Heart left ventricle (tissue), 16 donors: Measurements from ENCODE around the gene CAPN12. TPM values are rescaled to one million over a fixed set of nuclear protein-coding genes. Genes with fewer than 3 reads are reported as not detected.

Source experiments
- ATAC-seq, 4 donors: fragments of 200-7000 bp; cut with Tn5 transposase; one replicate each; pipeline ENCODE4 v1.9.1; 2020 to 2022; ENCODE audit warnings: moderate library complexity in 4 of 4, mild to moderate bottlenecking in 3 of 4, moderate number of reproducible peaks in 1 of 4
- DNase-seq, 5 donors: peaks; one replicate each; pipeline ENCODE4 v3.0.0-alpha.2; 2020
- H3K27ac ChIP-seq, 12 donors: fragments of 200-600 bp; sonication (generic) in 4 of 12; one replicate each; pipeline versions ENCODE4 v1.5.0 to v1.8.0; 2016 to 2022; ENCODE audit warnings: mild to moderate bottlenecking in 2 of 12
- H3K27me3 ChIP-seq, 9 donors: fragments of 200-600 bp; sonication (generic) in 2 of 9; one replicate each; pipeline versions ENCODE4 v1.5.1 to v1.8.0; 2016 to 2022; ENCODE audit warnings: mild to moderate bottlenecking in 3 of 9
- H3K36me3 ChIP-seq, 9 donors: fragments of 200-600 bp; sonication (generic) in 2 of 9; one replicate each; pipeline versions ENCODE4 v1.5.0 to v1.8.0; 2018 to 2022; ENCODE audit warnings: mild to moderate bottlenecking in 2 of 9
- H3K4me1 ChIP-seq, 12 donors: fragments of 200-600 bp; sonication (generic) in 4 of 12; one replicate each; pipeline versions ENCODE4 v1.5.0 to v1.8.0; 2016 to 2022; ENCODE audit warnings: mild to moderate bottlenecking in 3 of 12
- H3K4me3 ChIP-seq, 12 donors: fragments of 200-600 bp; sonication (generic) in 4 of 12; one replicate each; pipeline versions ENCODE4 v1.5.0 to v1.8.0; 2017 to 2022; ENCODE audit warnings: mild to moderate bottlenecking in 9 of 12, moderate library complexity in 4 of 12
- H3K9me3 ChIP-seq, 12 donors: fragments of 200-600 bp; sonication (generic) in 4 of 12; one replicate each; pipeline versions ENCODE4 v1.5.0 to v1.8.0; 2016 to 2022; ENCODE audit warnings: mild to moderate bottlenecking in 1 of 12
- CTCF ChIP-seq, 12 donors: fragments of 200-600 bp; sonication (generic) in 4 of 12; IDR thresholded peaks; one replicate each; pipeline versions ENCODE4 v1.5.0 to v1.8.0; 2018 to 2022; ENCODE audit warnings: antibody characterized with exemption in 12 of 12, mild to moderate bottlenecking in 5 of 12
- POLR2A ChIP-seq, 2 donors: fragments of 450-650 bp; IDR thresholded peaks; one replicate each; pipeline ENCODE4 v1.6.1; 2017; ENCODE audit warnings: antibody characterized with exemption in 2 of 2, mild to moderate bottlenecking in 2 of 2, moderate library complexity in 2 of 2
- WGBS, 4 donors: extraction: QIAGEN DNeasy Blood & Tissue Kit in 2 of 4; methylation state at CpG; one replicate each; pipeline versions ENCODE4 v1.1.5 to v1.1.7; 2013 to 2018; 5-methylcytosine and 5-hydroxymethylcytosine counted together
- intact Hi-C, 10 donors: fragments of 100-400 bp; cut with DNase I; formaldehyde crosslinking; loops; one replicate each; pipeline versions ENCODE4 v1.11.1 to v1.14.2; 2022
- polyA plus RNA-seq, 2 donors: library from polyadenylated mRNA; stranded (reverse); fragments of 200-250 nt; gene quantifications; one replicate each; pipeline ENCODE4 v1.2.3, GENCODE V29; 2013
- total RNA-seq, 9 donors: library from RNA; depleted of rRNA in 2 of 9; stranded (reverse); fragments of >200 nt in 2 of 9; fragmentation: NEBNext Ultra II Directional in 3 of 9; extraction: Animal tissue kit (Norgen Biotek cat#: 25700) in 3 of 9; gene quantifications; one replicate each; pipeline versions ENCODE4 v1.1.0 to v1.2.4, GENCODE V29; 2016 to 2023
- donor health status: ischemic (EF 13 %, LVEDD 7.1; RV severe dilation, severe dysfunction).
- donor health status: healthy with polysubstance abuse.
- donor health status: DM: no; HTN: yes; CAD: no.
- donor health status: DM: no; HTN: no; CAD: no.
- donor health status: ischemic (EF 25% LVEDD 6.9; RV normal size, moderate dysfunction).
- donor health status: ischemic (EF 25% LVEDD 5.7; RV mildly dilated, moderate dysfunction).
- donor health status: healthy.
- donor health status: DM: yes; HTN: yes; CAD: no.
- donor health status: ischemic (EF 35%, LVEDD 5.7; RV mildly dilated, moderate dysfunction).
- donor health status: nonischemic (EF 11% LVEDD 7.7; RV severe dilation, severe dysfunction).
- donor health status: DM: yes; HTN: yes; CAD: no.
- donor health status: PGD.
- donor health status: ischemic (EF 29% LVEDD 5.4; RV normal size, mild dysfunction).
- donor health status: nonischemic (EF 23%, LVEDD 6.1; RV moderate dilation, normal function).

The CAPN12 gene
- total and polyA plus RNA-seq, 11 donors = 0.36 to 1.8 (median 0.88) TPM

GRCh38 chr19:38699647-38700349, 44.5 kb downstream of the CAPN12 start:
- no peaks in the 10 kb centered on the region for H3K9me3 ChIP-seq
- ATAC-seq (peak in 2 of 4 donors; percentile 1 to 29), DNase-seq (no peak)
- peak overlapping the region; percentile 23 to 96 (median 84) for H3K27ac ChIP-seq
- no peaks in the 10 kb centered on the region for H3K27me3 ChIP-seq
- H3K36me3 ChIP-seq = peaks cover 3 to 72% (median 54%) of the 10 kb centered on the region in 9 donors
- no peak overlapping the region for H3K4me3 ChIP-seq
- H3K4me1 ChIP-seq = peaks cover 11 to 100% (median 78%) of the 10 kb centered on the region in 12 donors
- TF ChIP-seq CTCF (IDR thresholded peaks at IDR 0.05) = no peak
- TF ChIP-seq POLR2A (IDR thresholded peaks at IDR 0.05) = no peak
- 61 to 71% (median 66%) methylated on average over 16 to 18 of the region's 18 CpGs for WGBS, 4 donors
- intact Hi-C loops = loop anchor here in 1 of 10 donors (5.0 kb wide), 1 partner anchor 52 kb away; the partner anchor contains the start of gene ACTN4

GRCh38 chr19:38699027-38699346, 45.3 kb downstream of the CAPN12 start:
- WGBS, 4 donors = 73 to 77% (median 77%) methylated on average over 5 to 7 of the region's 7 CpGs
- no peak overlapping the region for H3K4me3 ChIP-seq
- DNase-seq = no peak
- peaks cover 14 to 100% (median 80%) of the 10 kb centered on the region in 12 donors for H3K4me1 ChIP-seq
- no peak for ATAC-seq
- no peaks in the 10 kb centered on the region for H3K27me3 ChIP-seq
- intact Hi-C loops = no loop called here
- H3K27ac ChIP-seq = peak overlapping the region; percentile 23 to 96 (median 84)
- H3K9me3 ChIP-seq = no peaks in the 10 kb centered on the region
- peaks cover 3 to 69% (median 50%) of the 10 kb centered on the region in 9 donors for H3K36me3 ChIP-seq
- TF ChIP-seq CTCF (IDR thresholded peaks at IDR 0.05) (no peak), POLR2A (IDR thresholded peaks at IDR 0.05) (no peak)

GRCh38 chr19:38698225-38699026, 45.8 kb downstream of the CAPN12 start:
- TF ChIP-seq CTCF (IDR thresholded peaks at IDR 0.05) (peak in 1 of 12 donors; percentile 5), POLR2A (IDR thresholded peaks at IDR 0.05) (no peak)
- intact Hi-C loops = no loop called here
- H3K27me3 ChIP-seq = no peaks in the 10 kb centered on the region
- peaks cover 3 to 63% (median 45%) of the 10 kb centered on the region in 9 donors for H3K36me3 ChIP-seq
- peak overlapping the region; percentile 23 to 96 (median 84) for H3K27ac ChIP-seq
- no peaks in the 10 kb centered on the region for H3K9me3 ChIP-seq
- WGBS, 4 donors = 60 to 80% (median 68%) methylated on average over 16 to 22 of the region's 22 CpGs
- no peak overlapping the region for H3K4me3 ChIP-seq
- no peak for DNase-seq
- H3K4me1 ChIP-seq = peaks cover 14 to 100% (median 86%) of the 10 kb centered on the region in 12 donors
- no peak for ATAC-seq

- Histone ChIP-seq H3K27me3 (no peaks in the 10 kb centered on the region), H3K4me3 (no peak overlapping the region), H3K4me1 (peaks cover 21 to 100% (median 93%) of the 10 kb centered on the region in 12 donors), H3K36me3 (peaks cover 3 to 57% (median 37%) of the 10 kb centered on the region in 9 donors), H3K9me3 (no peaks in the 10 kb centered on the region), H3K27ac (peak overlapping the region in 11 of 12 donors; percentile 23 to 96 (median 86))
- DNase-seq = no peak
- 65 to 87% (median 68%) methylated on average over 7 to 11 of the region's 11 CpGs for WGBS, 4 donors
- intact Hi-C loops = no loop called here
- TF ChIP-seq POLR2A (IDR thresholded peaks at IDR 0.05) = no peak
- no peak for TF ChIP-seq CTCF (IDR thresholded peaks at IDR 0.05)
- no peak for ATAC-seq
Observed at GRCh38 chr19:38697641-38698071, 46.6 kb downstream of the CAPN12 start.
